Erythroblast (primary cell): Measurements from ENCODE around the gene PCDHB12.
"Not testable (repeated sequence)": the region's sequence is repeated elsewhere in the genome, so short reads cannot be mapped to it uniquely, and the experiment has no call there.

Source experiments
- GATA1 ChIP-seq: IDR thresholded peaks from 2 replicates; pipeline ENCODE4 v1.6.1; 2011; ENCODE audit warnings: low read depth, mild to moderate bottlenecking, control low read depth, low read length, moderate library complexity
- POLR2A ChIP-seq: IDR thresholded peaks from 2 replicates; pipeline ENCODE4 v1.6.1; 2011; ENCODE audit warnings: mild to moderate bottlenecking, low read length

DNA sequence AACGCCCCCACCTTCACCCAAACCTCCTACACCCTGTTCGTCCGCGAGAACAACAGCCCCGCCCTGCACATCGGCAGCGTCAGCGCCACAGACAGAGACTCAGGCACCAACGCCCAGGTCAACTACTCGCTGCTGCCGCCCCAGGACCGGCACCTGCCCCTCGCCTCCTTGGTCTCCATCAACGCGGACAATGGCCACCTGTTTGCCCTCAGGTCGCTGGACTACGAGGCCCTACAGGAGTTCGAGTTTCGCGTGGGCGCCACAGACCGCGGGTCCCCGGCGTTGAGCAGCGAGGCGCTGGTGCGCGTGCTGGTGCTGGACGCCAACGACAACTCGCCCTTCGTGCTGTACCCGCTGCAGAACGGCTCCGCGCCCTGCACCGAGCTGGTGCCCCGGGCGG is 16.3 kb downstream of the PCDHB12 start:
- not testable (repeated sequence) for TF ChIP-seq POLR2A, GATA1
